ENCODE results near the gene TUBE1. TPM values are rescaled to one million over a fixed set of nuclear protein-coding genes. Genes with fewer than 3 reads are reported as not detected.

Gene TUBE1
- total RNA-seq, 1 donor: 35.5 TPM

DNA sequence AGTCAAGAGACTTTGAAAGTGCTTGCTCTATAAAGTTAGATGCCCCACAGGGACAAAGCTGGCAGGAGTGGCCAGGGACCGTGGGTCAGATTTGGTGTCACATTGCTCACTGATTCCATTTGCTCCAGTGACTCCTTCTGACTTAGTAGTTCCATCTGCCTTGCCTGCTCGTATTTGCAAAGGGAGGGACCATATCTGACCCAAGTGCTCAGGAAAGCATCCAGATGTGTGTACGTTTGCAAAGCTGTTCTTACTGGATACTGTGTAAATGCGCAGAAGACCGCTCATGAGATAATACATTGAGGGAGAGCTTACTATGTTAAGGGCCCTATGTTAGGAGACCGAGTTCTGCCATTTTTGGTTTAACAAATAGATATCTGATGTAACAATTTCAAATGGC is 54.6 kb downstream of the TUBE1 start:
- H3K27me3 ChIP-seq (ENCODE audit: insufficient read depth, low read length): no peaks in the 10 kb centered on the region
- H3K4me3 ChIP-seq (ENCODE audit: low read length): no peak overlapping the region
- H3K9me3 ChIP-seq (ENCODE audit: low read depth, low read length): no peaks in the 10 kb centered on the region
- peaks cover 26% of the 10 kb centered on the region for H3K4me1 ChIP-seq (ENCODE audit: insufficient read depth, low read length)

DNA sequence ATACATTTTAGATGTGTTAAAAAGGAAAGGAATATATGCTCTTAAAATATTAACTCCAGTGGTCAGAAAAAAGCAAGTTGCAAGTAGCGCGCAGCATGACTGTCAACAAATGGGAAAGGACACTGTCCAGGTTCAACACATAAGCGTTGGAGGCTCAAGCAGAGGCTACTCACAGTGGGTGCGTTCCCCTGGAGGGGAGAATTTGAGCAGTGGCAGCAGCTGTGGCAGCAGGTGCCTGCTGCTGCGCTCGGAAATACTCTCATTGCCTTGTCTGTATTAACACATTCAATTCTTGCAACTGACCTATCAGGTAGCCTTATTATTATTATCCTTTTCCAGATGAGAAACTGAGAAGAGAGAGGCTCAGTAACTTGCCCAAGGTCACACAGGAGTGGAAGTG is 55.3 kb downstream of the TUBE1 start:
- Histone ChIP-seq H3K4me1 (ENCODE audit: insufficient read depth, low read length) (peaks cover 33% of the 10 kb centered on the region), H3K27me3 (ENCODE audit: insufficient read depth, low read length) (no peaks in the 10 kb centered on the region)

GRCh38 chr6:112030961-112031660 is 56.2 kb downstream of the TUBE1 start:
- Histone ChIP-seq H3K4me1 (ENCODE audit: insufficient read depth, low read length) (peaks cover 37% of the 10 kb centered on the region), H3K27me3 (ENCODE audit: insufficient read depth, low read length) (no peaks in the 10 kb centered on the region), H3K9me3 (ENCODE audit: low read depth, low read length) (no peaks in the 10 kb centered on the region), H3K4me3 (ENCODE audit: low read length) (no peak overlapping the region)

More for the DNA sequence above, 55.3 kb downstream of the TUBE1 start:
- no peak overlapping the region for H3K4me3 ChIP-seq (ENCODE audit: low read length)
- H3K9me3 ChIP-seq (ENCODE audit: low read depth, low read length): no peaks in the 10 kb centered on the region

DNA sequence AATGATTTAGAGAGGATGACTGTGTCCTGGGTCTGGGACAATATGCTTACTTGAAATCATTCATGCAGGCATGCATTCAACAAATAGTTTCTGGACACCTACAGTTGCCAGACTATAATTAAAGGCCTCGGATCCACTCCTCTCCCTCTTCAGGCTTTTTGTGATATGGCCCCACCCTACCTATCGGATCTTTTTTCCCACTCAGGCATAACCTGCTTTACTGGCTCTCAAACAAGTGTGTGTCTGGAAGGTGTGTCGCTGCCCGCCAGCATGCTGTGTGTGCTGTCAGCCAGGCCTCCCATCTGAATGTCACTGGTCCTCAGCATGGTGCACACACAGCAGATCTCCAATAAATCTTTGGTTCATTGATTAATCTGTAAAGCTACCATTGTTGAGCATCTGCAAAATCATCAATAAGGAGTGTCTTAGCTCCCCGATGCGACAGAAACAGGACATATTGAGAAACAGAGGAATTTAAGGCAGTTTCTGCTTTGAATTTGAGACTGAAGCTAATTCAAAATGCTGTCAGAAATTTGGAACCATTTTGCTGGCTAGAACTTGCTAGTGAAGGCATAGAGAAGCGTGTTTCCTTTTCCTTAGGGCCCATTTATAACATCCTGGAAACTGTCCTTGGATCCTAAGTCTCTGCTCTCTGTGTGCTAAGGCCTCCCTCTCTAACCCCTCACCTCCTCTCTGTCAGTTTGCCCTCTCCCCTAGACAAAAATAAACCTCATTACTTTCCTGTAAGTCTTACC is 56.9 kb downstream of the TUBE1 start:
- H3K4me1 ChIP-seq (ENCODE audit: insufficient read depth, low read length): peaks cover 37% of the 10 kb centered on the region
- no peaks in the 10 kb centered on the region for H3K27me3 ChIP-seq (ENCODE audit: insufficient read depth, low read length)
- no peaks in the 10 kb centered on the region for H3K9me3 ChIP-seq (ENCODE audit: low read depth, low read length)
- H3K4me3 ChIP-seq (ENCODE audit: low read length): no peak overlapping the region

DNA sequence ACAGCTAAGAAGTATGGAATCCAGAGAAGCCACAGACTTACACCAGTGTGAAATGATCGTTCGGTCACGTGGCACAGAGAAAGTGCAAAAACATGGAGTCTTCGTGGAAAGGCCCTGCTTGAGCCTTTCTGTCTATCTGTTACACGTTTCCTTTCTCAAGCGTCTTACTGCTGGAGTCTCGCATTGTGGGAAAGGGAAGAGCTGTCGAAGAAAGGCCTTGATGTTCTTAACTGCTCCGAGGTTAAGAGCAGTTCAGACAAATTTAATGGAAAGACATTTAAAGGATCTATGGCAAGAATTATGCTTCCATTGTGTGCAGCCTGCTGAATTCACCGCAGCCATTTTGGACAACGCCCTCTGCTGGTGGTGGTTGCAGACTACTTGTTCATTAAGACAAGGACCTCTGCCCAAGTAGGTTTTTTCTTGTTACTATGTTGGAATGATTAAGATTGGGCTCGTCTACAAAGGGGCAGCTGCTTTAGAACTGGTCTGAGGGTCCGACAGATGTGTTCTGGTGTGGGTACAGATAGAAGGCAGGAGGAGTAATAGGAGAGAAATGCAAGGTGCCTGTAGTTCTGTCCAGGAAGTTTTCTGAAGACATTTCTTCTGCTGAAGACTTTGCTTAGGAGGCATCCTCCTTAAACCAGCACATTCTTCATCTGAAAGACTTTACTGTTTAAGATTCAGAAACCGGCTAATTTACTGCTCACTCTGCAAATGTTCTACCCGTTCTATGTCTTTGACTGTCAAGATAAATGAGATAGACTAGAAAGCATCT is 58.0 kb downstream of the TUBE1 start:
- no peak overlapping the region for H3K4me3 ChIP-seq (ENCODE audit: low read length)
- peaks cover 28% of the 10 kb centered on the region for H3K4me1 ChIP-seq (ENCODE audit: insufficient read depth, low read length)
- H3K9me3 ChIP-seq (ENCODE audit: low read depth, low read length): no peaks in the 10 kb centered on the region
- H3K27me3 ChIP-seq (ENCODE audit: insufficient read depth, low read length): no peaks in the 10 kb centered on the region

DNA sequence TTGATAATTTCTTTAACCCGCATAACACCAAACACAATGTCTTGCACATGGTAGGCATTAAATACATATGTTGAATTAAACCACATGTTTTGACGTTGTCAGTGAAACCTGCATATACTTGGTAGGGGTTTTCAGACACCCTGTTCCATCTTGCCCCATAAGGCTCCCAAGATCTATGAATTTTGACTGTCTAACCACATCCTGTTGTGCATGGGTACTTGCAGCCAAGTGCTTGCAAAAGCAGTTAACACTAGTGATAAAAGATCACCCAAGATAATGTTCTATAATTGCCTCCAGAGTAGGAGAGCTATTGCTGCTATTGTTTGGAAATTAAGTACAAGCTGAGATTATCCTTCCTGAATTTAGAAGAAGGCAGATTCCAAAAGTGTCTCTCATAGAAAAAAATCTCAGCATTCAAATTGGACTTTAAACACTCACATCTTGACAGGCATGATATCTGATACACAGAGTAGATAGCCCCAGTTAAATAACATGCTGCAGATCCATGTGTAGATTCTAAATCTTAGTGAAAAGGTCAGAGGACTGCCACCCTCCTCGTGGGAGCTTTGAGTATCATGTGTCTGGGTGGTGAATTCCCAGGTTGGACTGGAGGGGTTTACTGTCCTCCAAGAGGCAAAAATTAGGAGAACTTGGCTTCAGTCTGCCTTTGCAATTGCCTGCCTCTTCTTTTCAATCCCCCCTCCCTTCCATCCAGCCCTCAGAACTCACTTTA is 59.2 kb downstream of the TUBE1 start:
- H3K4me1 ChIP-seq (ENCODE audit: insufficient read depth, low read length): peaks cover 28% of the 10 kb centered on the region
- H3K4me3 ChIP-seq (ENCODE audit: low read length): no peak overlapping the region
- no peaks in the 10 kb centered on the region for H3K9me3 ChIP-seq (ENCODE audit: low read depth, low read length)
- H3K27me3 ChIP-seq (ENCODE audit: insufficient read depth, low read length): no peaks in the 10 kb centered on the region

DNA sequence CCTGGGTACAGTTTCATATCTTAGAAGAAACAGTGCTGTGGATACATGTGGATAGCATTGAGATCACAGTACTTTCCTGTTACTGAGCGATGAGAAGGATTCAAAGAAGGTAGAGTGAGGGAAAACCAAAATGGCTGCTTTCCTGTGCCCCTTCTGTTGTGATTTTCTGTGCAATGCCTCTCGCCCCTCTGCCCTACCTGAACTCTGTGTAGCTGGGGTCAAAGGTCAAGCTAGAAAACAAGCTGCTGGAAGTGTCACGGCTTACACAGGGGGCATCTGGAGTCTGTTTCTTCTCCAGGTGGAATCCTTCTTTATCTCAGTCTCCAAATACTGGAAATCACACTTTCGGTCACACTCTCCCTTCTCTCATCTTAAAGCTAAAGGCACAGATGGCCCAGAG is 60.3 kb downstream of the TUBE1 start:
- H3K27me3 ChIP-seq (ENCODE audit: insufficient read depth, low read length): no peaks in the 10 kb centered on the region
- H3K4me3 ChIP-seq (ENCODE audit: low read length): no peak overlapping the region
- H3K9me3 ChIP-seq (ENCODE audit: low read depth, low read length): no peaks in the 10 kb centered on the region
- peaks cover 28% of the 10 kb centered on the region for H3K4me1 ChIP-seq (ENCODE audit: insufficient read depth, low read length)

DNA sequence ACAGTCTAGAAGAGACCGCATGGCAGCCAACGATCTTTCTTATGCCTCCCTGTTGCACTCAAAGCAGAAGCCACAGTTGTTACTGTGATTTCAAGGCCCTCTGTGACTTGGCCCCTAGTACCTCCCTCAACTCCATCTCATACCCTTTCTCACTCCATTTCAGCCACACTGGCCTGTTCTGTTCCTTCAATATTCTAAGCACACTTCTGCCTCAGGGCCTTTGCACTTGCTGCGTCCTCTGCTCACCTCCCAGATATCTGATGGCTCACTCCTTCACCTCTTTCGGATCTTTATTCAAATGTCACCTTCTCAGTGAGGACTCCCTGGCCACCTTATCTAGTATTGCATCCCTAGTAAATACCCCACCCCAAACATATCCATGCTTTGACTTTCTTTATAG is 62.8 kb downstream of the TUBE1 start:
- Histone ChIP-seq H3K27me3 (ENCODE audit: insufficient read depth, low read length) (no peaks in the 10 kb centered on the region), H3K4me3 (ENCODE audit: low read length) (no peak overlapping the region), H3K9me3 (ENCODE audit: low read depth, low read length) (no peaks in the 10 kb centered on the region), H3K4me1 (ENCODE audit: insufficient read depth, low read length) (peaks cover 26% of the 10 kb centered on the region)

DNA sequence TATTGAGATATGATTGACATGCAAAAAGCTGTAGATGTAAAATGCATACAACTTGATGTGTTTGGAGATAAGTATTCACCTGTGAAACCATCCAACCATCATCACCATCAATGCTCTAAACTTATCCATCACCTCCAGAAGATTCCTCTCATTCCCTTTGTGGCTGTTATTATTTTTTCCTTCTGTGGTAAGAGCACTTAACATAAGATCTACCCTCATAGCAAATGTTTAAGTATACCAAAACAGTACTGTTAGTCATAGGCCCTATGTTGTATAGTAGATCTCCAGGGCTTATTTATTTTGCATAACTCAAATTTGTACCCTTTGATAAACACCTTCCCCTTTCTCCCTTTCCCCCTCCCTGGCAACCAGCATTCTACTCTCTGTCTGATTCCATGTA is 64.5 kb downstream of the TUBE1 start:
- Histone ChIP-seq H3K27me3 (ENCODE audit: insufficient read depth, low read length) (no peaks in the 10 kb centered on the region), H3K4me1 (ENCODE audit: insufficient read depth, low read length) (peaks cover 12% of the 10 kb centered on the region), H3K4me3 (ENCODE audit: low read length) (no peak overlapping the region), H3K9me3 (ENCODE audit: low read depth, low read length) (no peaks in the 10 kb centered on the region)

DNA sequence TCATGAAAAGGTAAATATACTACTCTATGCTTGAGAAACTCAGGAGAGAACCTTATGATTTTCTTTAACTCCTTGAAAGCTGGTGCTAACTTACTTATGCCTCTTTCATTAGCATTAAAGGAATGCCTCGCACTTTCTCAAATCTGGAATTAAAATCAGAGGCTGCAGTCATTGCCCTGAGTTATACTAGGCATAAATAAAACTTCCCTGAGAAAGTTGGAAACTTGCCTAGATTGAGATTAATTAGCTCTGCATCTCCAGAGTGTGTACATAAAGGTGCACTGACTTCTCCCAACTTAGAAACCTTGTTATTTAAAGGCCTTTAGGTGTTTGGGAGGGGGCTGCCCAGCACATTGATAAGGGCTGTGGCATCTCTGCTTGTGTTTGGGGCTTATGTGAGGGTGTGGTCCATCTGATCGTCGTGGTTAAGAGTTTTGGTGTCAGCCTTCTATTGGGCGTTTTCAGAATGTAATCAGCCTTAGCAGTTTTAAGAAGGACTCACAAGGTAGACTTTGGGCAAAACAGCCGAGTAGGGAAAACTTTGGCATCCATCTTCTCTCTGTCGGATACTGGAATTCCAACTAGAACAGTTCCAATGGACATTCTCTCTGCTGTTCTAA is 65.5 kb downstream of the TUBE1 start:
- Histone ChIP-seq H3K4me1 (ENCODE audit: insufficient read depth, low read length) (peaks cover 2% of the 10 kb centered on the region), H3K27me3 (ENCODE audit: insufficient read depth, low read length) (no peaks in the 10 kb centered on the region), H3K9me3 (ENCODE audit: low read depth, low read length) (no peaks in the 10 kb centered on the region), H3K4me3 (ENCODE audit: low read length) (no peak overlapping the region)

Other genes with a start within 250 kb of the TUBE1 start
- 207 TPM for gene FYN, start 214.0 kb downstream of the TUBE1 start, total RNA-seq
- gene CCN6, start 33.4 kb downstream of the TUBE1 start, total RNA-seq: not detected
- gene FAM229B, start 109 bp upstream of the TUBE1 start, total RNA-seq: 0.21 TPM
- 0.42 TPM for gene LAMA4, start 167.1 kb upstream of the TUBE1 start, total RNA-seq